HG02943 (cell line): ENCODE measurements around the gene OR10H1.
A peak's percentile ranks its signal among the peaks of the same experiment; 100 is the strongest.
"Not testable (repeated sequence)": the region's sequence is repeated elsewhere in the genome, so short reads cannot be mapped to it uniquely, and the experiment has no call there.

Source experiments
- ATAC-seq: cut with Tn5 transposase; IDR thresholded peaks from one replicate; pipeline ENCODE4 v1.9.1; 2021; ENCODE audit warnings: mild to moderate bottlenecking, low read depth, moderate library complexity; ENCODE audit not compliant: unreplicated experiment

OR10H1 gene, protein sequence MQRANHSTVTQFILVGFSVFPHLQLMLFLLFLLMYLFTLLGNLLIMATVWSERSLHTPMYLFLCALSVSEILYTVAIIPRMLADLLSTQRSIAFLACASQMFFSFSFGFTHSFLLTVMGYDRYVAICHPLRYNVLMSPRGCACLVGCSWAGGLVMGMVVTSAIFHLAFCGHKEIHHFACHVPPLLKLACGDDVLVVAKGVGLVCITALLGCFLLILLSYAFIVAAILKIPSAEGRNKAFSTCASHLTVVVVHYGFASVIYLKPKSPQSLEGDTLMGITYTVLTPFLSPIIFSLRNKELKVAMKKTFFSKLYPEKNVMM

DNA sequence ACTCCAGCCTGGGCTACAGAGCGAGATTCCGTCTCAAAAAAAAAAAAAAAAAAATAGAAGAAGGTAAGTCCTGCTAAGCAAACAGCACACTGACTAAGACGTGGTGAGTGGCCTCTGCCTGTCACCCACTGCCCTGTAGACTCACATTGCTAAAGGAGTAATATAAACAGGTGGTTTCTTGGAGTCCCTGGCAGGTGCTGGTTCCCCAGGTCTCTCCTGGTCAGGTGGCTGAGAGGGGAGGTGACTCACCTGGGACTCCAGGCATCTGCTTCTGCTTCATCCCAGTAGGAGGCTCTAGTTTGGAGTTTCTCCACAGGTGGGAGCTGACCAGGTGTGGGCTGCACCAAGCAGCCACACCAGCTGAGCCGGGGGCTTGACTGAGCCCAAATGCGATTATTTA is at the start of gene OR10H1:
Gene OR10H1 (minus strand): TSS at position 359 of the 400 bp plus-strand sequence. CDS start 7,627 bp downstream, outside the sequence.
- ATAC-seq = no peak

DNA sequence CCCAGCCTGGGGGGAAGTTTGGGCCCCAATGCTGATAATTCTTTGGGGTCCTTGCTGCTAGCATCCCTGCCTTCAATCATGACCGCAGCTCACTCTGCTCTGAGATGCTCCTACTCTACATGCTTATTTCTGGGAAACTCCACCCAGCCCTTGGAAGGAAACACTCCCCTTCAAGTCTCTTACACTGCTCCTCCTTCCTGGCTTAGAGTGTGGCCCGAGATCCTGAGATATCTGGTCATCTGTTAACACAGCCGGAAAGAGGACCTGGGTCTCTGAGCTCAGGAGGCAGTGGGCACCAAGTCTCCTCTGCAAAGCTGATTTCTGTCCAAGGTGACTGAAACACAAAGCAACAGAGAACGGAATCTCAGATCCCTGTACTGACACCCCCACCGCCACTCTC is 49.4 kb upstream of the OR10H1 start:
- no peak for ATAC-seq

DNA sequence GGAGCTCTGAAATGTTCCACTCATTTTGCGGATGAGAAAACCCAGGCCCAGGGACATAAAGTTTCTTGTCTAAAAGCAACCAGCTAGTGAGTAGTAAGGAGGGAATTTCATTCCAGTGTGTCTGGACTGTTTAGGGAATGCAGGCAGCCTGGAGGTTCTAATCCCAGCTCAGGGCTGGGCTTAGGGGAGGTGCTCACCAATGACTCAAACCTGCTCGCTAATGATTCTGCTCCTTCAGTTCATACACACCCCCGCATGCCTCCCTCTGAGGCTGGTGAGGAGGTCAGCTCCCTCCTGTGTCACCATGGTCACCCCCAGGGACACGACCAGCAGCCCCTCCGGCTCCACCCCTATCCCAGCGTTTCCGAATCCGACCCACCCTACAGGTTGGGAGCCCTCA is 47.8 kb upstream of the OR10H1 start:
- no peak for ATAC-seq

DNA sequence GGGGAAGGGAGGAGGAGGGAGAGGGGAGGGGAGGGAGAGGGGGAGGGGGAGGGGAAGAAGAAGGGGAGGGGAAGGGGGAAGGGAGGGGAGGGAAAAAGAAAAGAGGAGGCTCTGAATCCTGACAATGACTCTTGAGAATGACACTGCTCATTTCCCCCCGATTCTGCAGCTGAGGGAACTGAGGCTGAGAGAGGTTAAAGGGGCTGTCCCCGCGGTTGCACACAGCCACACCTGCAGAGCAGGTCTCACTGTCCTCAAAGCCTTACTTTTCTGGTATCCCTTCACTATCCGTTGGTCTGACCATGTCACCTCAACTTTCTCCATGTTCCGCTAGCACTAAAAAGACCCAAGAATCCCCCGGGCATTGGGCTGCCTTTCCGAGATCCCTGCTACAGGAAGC is 47.0 kb upstream of the OR10H1 start:
- ATAC-seq = no peak

DNA sequence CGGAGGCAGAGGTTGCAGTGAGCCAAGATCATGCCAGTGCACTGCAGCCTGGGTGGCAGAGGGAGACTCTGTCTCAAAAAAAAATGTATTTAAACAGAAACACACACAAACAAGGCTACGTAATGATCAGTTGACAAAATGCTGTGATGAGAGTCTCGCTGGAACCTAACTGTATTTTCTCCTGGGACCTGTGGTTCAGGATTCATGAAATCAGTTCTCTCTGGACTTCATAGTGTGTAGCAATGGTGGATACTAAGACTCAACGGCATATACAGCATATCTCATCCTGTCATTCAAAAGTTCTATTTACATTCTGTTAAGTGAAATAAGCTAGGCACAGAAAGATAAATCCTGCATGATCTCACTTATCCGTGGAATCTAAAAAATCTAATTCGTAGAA is 45.1 kb upstream of the OR10H1 start:
- no peak for ATAC-seq

DNA sequence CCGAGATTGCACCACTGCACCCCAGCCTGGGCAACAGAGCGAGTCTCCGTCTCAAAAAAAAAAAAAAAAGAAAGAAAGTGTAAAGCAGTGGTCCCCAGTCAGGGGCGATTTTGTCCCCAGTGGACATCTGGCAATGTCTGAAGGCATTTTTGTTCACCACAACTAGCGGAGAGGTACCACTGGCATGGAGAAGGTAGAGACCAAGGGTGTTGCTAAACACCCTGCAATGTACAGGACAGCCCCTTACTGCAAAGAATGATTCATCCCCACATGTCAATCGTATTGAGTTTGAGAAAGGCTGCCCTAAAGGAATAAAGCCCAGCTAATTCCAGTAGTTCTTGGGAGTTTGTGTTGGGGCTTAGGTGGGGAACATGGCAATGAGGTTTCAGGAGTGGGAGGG is 43.7 kb upstream of the OR10H1 start:
- no peak for ATAC-seq

DNA sequence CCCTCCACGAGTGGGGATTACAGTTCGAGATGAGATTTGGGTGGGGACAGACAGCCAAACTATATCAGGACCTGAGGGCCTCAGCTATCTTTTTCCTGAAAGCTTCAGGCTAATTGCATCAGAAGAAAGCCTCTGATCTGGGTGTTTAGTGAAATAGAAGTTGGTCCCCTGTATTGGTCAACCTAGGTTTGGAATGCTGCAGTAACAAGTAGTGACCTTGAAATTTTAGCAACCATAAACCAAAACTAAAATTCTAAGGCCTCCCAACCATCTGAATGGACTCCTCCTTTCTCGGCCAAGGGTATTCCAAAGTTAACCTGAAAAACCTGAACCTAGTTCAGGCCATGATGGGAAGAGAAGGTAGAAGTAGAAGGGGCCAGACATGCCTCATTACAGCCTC is 34.9 kb upstream of the OR10H1 start:
- no peak for ATAC-seq

DNA sequence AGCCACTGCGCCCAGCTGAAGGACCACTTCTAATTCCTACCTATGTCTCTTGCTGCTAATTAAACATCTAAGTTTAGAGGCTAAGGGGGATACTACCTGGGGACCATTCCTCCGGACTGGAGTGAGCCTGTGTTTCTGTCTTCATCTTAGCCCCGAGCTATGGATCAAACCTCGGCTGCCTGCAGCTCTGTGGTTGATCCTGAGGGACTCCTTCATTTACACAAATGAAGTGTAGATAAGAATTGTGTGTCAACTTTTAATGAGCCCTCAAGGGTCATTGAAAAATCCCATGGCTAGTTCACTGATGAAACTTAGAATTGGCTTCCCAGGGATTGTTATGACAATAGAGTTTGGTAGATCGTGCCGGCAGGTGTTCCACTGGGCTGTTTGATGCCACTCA is 31.5 kb upstream of the OR10H1 start:
- no peak for ATAC-seq

DNA sequence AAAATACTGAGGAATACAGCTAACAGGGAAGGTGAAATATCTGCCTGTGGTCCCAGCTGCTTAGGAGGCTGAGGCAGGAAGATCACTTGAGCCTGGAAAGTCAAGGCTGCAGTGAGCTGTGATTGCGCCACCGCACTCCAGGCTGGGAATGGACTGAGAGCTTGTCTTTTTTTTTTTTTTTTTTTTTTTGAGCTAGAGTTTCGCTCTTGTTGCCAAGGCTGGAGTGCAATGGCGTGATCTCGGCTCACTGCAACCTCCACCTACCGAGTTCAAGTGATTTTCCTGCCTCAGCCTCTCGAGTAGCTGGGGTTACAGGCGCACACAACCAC is 28.4 kb upstream of the OR10H1 start:
- ATAC-seq = not testable (repeated sequence)

DNA sequence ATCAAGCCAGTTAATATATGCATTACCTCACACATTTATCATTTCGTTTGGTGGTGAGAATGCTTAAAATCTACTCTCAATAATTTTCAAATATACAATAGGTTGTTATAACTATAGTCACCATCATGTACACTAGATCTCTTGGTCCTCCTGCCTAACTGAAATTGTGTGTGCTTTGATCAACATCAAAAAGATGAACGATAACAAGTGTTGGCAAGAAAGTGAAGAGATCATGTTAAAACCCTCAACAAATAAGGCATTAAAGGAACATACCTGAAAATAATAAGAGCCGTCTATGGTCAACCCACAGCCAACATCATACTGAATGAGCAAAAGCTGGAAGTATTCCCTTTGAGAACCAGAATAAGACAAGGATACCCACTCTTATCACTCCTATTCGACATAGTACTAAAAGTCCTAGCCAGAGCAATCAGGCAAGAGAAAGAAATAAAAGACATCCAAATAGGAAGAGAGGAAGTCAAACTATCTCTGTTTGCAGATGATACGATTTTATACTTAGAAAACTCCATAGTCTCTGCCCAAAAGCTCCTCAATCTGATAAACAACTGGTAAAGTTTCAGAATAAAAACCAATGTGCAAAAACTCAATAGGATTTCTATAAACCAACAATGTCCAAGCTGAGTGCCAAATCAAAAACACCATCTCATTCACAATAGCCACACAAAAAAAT is 27.9 kb upstream of the OR10H1 start:
- no peak for ATAC-seq

DNA sequence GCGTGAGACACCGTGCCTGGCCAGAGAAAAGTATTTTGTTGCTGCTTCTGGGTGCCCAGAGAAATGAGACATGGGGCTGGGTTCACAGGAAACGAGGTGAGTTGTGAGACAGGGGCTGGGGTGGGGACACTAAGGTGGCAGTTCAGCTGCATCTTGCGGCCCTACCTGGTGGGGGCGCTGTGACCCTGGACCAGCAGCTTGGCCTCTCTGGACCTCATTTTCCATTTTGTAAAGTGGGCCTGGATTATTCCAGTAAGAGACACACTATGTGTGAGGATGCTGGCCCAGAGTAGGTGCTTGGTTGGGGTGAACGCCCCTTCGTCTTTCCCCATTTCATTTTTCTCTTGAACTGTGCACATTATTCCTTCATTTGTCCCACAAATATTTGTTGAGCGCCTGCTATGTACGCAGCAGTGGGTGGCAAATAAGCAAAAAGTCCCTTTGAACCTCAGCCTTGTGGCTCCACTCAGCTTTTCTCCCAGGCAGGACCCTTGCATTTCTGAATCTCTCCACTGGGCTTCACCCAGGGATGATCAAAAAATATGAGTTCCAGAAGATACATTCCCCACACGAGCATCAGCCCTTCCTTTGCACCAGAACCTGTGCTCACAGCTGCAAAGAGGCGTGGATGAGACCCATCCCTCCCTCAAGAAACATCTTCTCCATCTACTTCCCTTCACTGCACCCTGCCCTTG is 26.6 kb upstream of the OR10H1 start:
- ATAC-seq = no peak

DNA sequence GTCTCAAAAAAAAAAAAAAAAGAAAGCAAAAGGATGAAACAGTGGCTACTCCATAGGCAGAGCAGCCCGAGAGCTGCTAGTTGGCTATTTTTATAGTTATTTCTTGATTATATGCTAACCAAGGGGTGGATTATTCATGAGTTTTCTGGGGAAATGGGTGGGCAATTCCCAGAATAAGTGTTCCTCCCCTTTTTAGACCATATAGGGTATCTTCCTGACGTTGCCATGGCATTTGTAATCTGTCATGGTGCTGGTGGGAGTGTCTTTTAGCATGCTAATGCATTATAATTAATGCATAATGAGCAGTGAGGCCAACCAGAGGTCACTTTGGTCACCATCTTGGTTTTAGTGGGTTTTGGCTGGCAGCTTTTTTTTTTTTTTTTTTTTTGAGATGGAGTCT is 25.4 kb upstream of the OR10H1 start:
- no peak for ATAC-seq

DNA sequence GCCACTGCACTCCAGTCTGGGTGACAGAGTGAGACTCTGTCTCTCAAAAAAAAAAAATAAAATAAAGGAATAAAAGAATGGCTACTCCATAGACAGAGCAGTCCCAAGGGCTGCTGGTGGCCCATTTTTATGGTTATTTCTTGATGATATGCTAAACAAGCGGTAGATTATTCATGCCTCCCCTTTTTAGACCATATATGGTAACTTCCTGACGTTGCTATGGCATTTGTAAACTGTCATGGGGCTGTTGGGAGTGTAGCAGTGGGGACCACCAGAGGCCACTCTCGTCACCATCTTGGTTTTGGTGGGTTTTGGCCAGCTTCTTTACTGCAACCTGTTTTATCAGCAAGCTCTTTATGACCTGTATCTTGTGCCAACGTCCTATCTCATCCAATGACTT is 24.4 kb upstream of the OR10H1 start:
- ATAC-seq = not testable (repeated sequence)

DNA sequence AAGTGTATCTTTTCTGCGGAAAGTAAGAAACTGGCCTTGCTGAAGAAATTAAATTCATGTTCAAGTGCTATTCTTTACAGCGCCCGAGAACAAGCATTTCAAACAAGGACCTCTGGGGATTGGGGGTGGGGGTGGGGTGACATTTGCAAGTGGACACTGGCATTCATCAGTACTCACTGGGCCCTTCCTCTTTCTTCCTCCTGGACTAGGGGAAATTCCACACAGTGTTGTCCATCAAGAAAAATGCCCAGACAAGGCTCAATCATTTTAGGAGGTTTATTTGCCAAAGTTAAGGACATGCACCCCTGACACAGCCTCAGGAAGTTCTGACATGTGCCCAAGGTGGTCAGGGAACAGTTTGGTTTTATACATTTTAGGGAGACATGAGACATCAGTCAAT is 22.9 kb upstream of the OR10H1 start:
- no peak for ATAC-seq

DNA sequence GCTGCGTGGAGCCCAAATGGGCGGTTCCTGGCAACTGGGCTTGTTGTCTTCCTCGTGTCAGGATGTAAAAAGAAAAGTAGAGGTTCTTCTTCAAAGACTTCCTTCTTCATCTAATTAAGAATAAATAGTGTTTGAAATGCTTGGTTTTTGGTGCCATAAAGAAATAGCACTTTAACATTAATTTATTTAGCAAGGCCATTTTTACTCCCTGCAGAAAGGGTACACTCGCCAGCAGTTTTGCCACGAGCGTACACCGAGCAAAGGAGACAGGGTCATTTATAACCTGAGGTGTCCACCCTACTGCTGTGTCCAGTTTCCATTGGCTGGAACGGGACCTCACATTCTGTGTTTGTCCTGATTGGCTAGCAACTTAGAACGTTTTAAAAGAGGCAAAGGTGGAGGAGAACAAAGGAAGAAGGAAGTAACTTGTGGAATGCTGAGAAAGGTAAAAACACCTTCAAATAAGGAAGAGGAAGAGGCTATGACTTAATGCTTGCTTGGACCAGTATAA is 21.8 kb upstream of the OR10H1 start:
- peak; percentile 16 for ATAC-seq

DNA sequence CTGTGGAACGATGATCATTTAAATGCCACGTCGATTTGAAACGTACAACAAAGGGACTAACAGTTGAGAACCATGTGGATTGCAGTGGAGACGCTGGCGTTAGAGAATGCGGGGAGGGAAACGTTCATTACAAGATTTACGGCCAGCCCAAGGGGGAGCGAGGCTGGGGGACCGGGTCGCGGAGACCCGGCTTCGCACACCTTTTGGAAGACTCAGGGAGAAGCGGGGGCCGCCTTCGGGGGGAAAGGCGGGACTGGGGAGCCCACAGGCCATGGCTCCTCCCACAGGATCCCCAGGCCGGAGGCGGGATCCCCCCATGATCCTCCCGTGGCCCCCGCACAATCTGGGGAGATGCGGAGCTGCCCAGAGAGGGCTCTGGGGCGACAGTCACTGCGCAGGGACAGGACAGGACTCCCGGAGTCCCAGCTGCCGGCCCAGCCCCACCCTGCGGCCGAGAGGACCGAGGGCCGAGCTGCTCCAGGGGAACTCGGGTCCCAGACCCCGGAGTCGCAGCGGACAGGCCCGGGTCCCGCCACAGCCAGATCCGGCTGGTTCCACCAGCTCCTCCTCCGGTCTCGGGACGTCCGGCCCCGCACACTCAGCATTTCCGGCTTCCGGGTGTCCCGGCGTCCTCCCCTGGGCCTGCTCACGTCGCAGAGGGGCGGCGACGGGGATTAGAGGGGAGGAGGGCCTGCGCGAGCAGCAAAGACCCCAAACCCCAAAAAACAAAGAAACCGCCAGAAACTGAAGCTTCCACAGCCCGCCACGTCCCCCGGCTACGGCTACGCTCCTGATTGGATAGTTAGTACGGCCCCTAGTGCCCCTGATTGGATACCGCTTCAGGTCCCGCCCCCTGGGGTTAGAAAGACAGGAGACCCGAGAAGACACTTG is 21.1 kb upstream of the OR10H1 start:
- ATAC-seq = peak; percentile 94

DNA sequence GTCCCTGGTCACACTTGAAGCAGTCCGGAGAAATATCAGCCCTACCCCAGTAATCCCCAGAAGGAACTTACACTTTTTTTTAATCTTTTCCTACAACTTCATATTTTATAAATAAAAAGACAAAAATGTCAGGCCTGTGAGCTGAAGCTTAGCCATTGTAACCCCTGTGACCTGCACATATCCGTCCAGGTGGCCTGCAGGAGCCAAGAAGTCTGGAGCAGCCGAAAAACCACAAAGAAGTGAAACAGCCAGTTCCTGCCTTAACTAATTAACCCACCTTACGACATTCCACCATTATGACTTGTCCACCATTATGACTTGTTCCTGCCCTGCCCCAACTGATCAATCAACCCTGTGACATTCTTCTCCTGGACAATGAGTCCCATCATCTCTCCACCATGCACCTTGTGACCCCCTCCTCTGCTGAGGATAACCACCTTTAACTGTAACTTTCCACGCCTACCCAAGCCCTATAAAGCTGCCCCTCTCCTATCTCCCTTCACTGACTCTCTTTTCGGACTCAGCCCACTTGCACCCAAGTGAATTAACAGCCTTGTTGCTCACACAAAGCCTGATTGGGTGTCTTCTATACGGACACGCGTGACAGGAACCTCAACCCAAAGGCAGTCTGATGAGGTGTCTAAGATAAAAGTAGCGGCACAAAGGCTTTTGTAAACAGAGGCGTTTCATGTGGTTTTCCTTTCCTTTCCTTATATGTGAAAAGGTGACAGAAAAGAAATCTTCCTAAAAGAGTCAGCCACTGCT is 20.3 kb upstream of the OR10H1 start:
- ATAC-seq = not testable (repeated sequence)

DNA sequence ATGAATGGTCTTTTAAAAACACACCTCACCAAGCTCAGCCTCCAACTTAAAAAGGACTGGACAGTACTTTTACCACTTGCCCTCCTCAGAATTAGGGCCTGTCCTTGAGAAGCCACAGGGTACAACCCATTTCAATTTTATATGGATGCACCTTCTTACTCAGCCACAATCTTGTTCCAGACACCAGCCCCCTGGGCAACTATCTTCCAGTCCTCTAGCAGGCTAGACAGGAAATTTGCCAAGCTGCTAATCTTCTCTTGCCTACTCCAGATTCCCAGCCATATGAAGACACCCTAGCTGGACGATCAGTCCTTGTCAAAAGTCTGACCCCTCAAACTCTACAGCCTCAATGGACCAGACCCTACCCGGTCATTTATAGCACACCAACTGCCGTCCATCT is 18.8 kb upstream of the OR10H1 start:
- not testable (repeated sequence) for ATAC-seq

DNA sequence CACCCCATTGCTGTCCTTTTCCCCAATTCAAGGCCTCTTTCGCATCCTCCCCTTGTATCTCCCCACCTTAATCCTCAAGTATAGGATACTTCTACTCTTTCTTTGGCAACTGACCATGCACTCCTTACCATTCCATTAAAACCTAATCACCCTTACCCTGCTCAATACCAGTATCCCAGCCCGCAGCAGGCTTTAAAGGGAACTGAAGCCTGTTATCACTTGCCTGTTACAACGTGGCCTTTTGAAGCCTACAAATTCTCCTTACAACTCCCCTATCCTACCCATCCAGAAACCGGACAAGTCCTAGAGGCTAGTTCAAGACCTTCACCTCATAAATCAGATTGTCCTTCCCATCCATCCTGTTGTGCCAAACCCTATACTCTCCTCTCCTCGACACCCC is 16.2 kb upstream of the OR10H1 start:
- ATAC-seq = no peak

DNA sequence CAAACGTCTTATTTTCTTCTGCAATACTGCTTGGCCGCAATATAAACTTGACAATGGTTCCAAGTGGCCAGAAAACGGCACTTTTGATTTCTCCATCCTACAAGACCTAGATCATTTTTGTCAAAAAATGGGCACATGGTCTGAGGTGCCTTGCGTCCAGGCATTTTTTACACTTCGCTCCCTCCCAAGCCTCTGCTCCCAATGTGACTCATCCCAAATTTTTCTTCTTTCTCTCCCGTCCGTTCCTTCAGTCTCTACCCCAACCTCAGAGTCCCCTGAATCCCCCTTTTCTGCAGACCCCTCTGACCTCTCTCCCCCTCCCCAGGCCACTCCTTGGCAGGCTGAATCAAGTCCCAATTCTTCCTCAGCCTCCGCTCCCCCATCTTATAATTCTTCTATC is 14.3 kb upstream of the OR10H1 start:
- no peak for ATAC-seq
